Activated CD8-positive, alpha-beta T cell treated with anti-CD3 and anti-CD28 coated beads for 36 hours (primary cell): Measurements from ENCODE around the gene TP73. TPM values are rescaled to one million over a fixed set of nuclear protein-coding genes. Genes with fewer than 3 reads are reported as not detected.
A peak's percentile ranks its signal among the peaks of the same experiment; 100 is the strongest.

Experiments
- ATAC-seq: fragments of 200-7000 bp; cut with Tn5 transposase; one replicate; pipeline ENCODE4 v1.10.0; 2021; ENCODE audit warnings: mild to moderate bottlenecking, moderate library complexity
- CTCF ChIA-PET: fragments of 350-600 bp; sonication (Branson Sonifier 250); formaldehyde crosslinking; loops from one replicate; lab custom pipeline; 2021; ENCODE audit warnings: antibody characterized with exemption; lab: Charles Lee
- POLR2A ChIA-PET: fragments of 350-600 bp; sonication (Branson Sonifier 250); formaldehyde crosslinking; loops from one replicate; lab custom pipeline; 2021; ENCODE audit warnings: antibody characterized with exemption; lab: Charles Lee
- DNase-seq: peaks from one replicate; pipeline ENCODE4 v3.0.0-alpha.2; 2020
- H3K27ac Mint-ChIP-seq: one replicate; pipeline ENCODE4 v1.8.0; 2021; ENCODE audit warnings: mild to moderate bottlenecking, mixed read lengths
- H3K27me3 Mint-ChIP-seq: one replicate; pipeline ENCODE4 v1.8.0; 2021; ENCODE audit warnings: mixed read lengths
- H3K36me3 Mint-ChIP-seq: one replicate; pipeline ENCODE4 v1.8.0; 2021; ENCODE audit warnings: low read depth, mixed read lengths
- H3K4me1 Mint-ChIP-seq: one replicate; pipeline ENCODE4 v1.8.0; 2021; ENCODE audit warnings: low read depth, mixed read lengths
- H3K4me3 Mint-ChIP-seq: one replicate; pipeline ENCODE4 v1.8.0; 2021; ENCODE audit warnings: mild to moderate bottlenecking, moderate library complexity, mixed read lengths
- H3K9me3 Mint-ChIP-seq: one replicate; pipeline ENCODE4 v1.8.0; 2021; ENCODE audit warnings: mixed read lengths
- intact Hi-C: fragments of 100-400 bp; cut with micrococcal nuclease; formaldehyde crosslinking; loops from one replicate; pipeline ENCODE4 v1.10.0; 2022
- total RNA-seq, 2 experiments: library from RNA; stranded (reverse); gene quantifications; one replicate each; pipeline ENCODE4 v1.2.3, GENCODE V29; 2021
- TF ChIP-seq, protein P1 (sequence below): fragments of 200-600 bp; IDR thresholded peaks from one replicate; pipeline ENCODE4 v1.8.0; 2022; ENCODE audit warnings: antibody characterized with exemption, mild to moderate bottlenecking

Gene TP73
- total RNA-seq, 2 experiments from 2014 or later = 0.60 to 0.68 TPM

DNA sequence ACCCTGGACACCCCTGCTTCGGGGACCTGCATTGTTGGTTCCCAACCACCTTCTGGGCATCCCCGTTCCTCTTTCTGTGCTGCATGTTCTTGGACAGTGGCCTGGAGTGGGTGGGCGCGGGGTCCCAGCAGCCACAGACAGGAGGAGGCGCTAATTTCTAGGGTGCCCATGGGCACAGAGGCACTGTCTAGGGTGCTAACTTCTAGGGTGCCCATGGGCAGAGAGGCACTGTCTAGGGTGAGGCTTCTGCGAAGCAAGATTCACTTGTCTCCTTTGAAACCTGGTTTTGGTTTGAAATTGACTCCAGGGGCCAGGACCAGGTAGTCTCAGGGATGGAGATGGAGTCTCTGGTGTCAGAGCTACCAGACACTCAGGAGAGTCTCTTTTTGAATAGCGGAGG, 40.2 kb upstream of the TP73 start:
- no peak for ATAC-seq
- ChIA-PET POLR2A (no interaction called here), CTCF (no interaction called here)
- no peak overlapping the region for H3K27ac Mint-ChIP-seq
- H3K36me3 Mint-ChIP-seq = no peaks in the 10 kb centered on the region
- peak overlapping the region; percentile 53 for H3K4me3 Mint-ChIP-seq
- DNase-seq = no peak
- H3K4me1 Mint-ChIP-seq = peaks cover 4% of the 10 kb centered on the region
- TF ChIP-seq, protein P1, sequence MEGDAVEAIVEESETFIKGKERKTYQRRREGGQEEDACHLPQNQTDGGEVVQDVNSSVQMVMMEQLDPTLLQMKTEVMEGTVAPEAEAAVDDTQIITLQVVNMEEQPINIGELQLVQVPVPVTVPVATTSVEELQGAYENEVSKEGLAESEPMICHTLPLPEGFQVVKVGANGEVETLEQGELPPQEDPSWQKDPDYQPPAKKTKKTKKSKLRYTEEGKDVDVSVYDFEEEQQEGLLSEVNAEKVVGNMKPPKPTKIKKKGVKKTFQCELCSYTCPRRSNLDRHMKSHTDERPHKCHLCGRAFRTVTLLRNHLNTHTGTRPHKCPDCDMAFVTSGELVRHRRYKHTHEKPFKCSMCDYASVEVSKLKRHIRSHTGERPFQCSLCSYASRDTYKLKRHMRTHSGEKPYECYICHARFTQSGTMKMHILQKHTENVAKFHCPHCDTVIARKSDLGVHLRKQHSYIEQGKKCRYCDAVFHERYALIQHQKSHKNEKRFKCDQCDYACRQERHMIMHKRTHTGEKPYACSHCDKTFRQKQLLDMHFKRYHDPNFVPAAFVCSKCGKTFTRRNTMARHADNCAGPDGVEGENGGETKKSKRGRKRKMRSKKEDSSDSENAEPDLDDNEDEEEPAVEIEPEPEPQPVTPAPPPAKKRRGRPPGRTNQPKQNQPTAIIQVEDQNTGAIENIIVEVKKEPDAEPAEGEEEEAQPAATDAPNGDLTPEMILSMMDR = no peak
- H3K9me3 Mint-ChIP-seq = no peaks in the 10 kb centered on the region
- intact Hi-C loops = no loop called here
- H3K27me3 Mint-ChIP-seq = peaks cover 11% of the 10 kb centered on the region

DNA sequence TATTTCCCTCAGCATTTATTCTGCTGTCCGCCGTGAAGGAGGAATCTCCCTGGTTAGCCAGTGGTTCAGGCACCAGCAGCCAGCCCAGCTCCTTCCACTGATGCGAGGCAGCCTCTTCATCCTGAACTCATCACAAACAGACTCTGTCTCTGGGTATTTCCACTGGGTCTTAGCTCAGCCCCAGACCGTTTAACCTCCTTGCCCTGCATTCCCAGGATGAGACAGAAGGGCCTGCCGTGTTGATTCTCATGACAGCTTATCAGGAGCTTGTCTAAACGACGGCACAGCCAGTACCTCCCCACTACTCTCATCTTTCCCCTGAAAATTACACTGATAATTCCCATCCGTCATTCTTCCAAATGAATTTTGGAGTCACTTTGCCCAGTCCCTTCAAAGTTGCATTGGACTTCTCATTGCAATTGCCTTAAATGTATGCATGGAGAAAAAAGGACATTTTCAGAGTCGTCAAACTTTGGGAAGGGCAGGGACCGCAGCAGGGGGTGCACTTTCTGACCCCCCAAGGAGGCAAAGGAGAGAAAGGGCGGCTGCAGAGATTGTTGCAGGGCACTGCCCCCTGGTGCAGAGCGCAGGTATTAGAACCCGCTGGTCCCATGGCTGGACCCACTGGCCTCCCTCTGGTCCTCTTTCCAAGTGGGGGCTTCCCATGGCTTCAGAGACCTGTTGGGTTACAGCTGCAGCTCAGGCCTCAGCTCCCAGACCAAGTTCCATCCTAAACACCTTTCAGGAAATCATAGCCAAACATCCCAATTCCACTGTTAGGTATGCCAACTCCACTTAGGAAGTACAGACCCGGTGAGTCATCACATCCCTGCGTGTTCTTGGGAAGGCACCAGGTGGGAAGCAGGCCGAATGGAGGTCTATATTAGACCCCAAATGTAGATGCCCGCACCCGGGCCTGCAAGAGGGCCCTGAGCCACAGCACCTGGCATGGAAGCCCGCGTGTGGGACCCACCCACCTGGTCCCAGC, 37.3 kb upstream of the TP73 start:
- peaks cover 10% of the 10 kb centered on the region for H3K4me1 Mint-ChIP-seq
- intact Hi-C loops = no loop called here
- DNase-seq (peak; percentile 38), ATAC-seq (no peak)
- no peak overlapping the region for H3K4me3 Mint-ChIP-seq
- POLR2A ChIA-PET = no interaction called here
- CTCF ChIA-PET = interaction anchor here (0.7 to 2.2 kb wide), 9 partner anchors 15 to 124 kb away, joined by 3 to 8 read pairs (median 3); no protein-coding TSS in a partner anchor
- H3K27ac Mint-ChIP-seq = no peak overlapping the region
- H3K27me3 Mint-ChIP-seq = peaks cover 4% of the 10 kb centered on the region
- TF ChIP-seq, protein P1 = peak; percentile 60
- no peaks in the 10 kb centered on the region for H3K9me3 Mint-ChIP-seq
- H3K36me3 Mint-ChIP-seq = no peaks in the 10 kb centered on the region

DNA sequence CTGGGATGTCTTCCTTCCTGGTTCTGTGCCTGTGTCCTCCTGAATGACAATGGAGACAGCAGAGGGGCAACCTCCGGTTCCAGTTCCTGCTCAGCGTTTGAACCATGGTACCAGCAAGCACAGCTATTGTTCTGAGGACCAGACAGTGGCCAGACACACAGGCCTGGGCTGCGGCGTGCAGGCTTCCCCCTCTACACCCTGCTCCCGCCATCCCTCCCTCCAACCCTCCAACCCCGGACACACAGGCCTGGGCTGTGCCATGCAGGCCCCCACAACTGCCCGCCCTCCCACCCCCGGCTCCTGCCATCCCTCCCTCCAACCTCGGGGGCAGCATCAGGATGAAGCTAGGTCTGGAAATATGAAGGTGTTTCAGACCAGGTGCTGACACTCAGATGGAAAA, 35.5 kb upstream of the TP73 start:
- POLR2A ChIA-PET = no interaction called here
- no peak for ATAC-seq
- Mint-ChIP-seq H3K36me3 (no peaks in the 10 kb centered on the region), H3K27me3 (no peaks in the 10 kb centered on the region), H3K9me3 (no peaks in the 10 kb centered on the region), H3K27ac (no peak overlapping the region), H3K4me3 (no peak overlapping the region), H3K4me1 (peaks cover 9% of the 10 kb centered on the region)
- intact Hi-C loops = no loop called here
- no peak for DNase-seq
- TF ChIP-seq, protein P1 = no peak
- CTCF ChIA-PET = interaction anchor here (0.7 to 1.2 kb wide), 4 partner anchors 9 to 126 kb away, joined by 3 to 4 read pairs (median 3); no protein-coding TSS in a partner anchor

DNA sequence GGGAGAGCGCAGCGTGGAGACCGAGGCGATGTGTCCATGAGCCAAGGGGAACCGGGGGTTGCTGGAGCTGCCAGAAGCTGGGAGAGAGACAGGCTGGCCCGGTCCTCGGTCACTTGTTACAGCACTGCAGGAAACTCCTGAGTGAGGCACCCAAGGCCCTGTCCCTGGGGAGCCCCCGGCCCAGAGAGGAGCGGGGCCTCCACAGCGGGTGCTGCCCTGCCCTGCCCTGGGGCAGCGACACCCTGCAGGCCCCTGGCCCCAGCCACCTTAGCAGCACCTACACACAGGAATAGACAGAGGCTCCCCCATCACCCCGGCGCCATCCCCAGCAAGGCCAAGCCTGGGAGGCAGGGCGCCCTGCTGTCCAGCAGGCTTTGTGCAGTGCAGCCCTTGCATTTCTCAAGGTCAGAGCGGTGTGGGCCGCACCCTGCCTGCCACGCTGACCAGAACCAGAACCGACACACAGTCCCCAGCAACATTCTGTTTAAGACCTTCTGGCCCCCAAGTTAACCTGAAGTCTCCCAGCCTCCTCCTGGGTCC, 34.4 kb upstream of the TP73 start:
- intact Hi-C loops = loop anchor here (2.0 kb wide), 1 partner anchor 53 kb away; no protein-coding TSS in a partner anchor
- no peaks in the 10 kb centered on the region for H3K9me3 Mint-ChIP-seq
- no peak overlapping the region for H3K4me3 Mint-ChIP-seq
- no peak for ATAC-seq
- H3K27me3 Mint-ChIP-seq = no peaks in the 10 kb centered on the region
- TF ChIP-seq, protein P1 = no peak
- H3K4me1 Mint-ChIP-seq = peaks cover 11% of the 10 kb centered on the region
- H3K36me3 Mint-ChIP-seq = no peaks in the 10 kb centered on the region
- ChIA-PET CTCF (interaction anchor here (1.2 to 5.7 kb wide), 6 partner anchors 8 to 127 kb away, joined by 4 to 40 read pairs (median 14); no protein-coding TSS in a partner anchor), POLR2A (no interaction called here)
- H3K27ac Mint-ChIP-seq = no peak overlapping the region
- DNase-seq = no peak
